ENCODE measurements around the gene ALB.

- TF ChIP-seq CTCF (IDR thresholded peaks at IDR 0.05) (no peak), POLR2A (IDR thresholded peaks at IDR 0.05; ENCODE audit: low read depth) (no peak), EP300 (IDR thresholded peaks at IDR 0.05) (no peak), POLR2AphosphoS5 (IDR thresholded peaks at IDR 0.05) (no peak)
These were observed 27.1 kb upstream of the ALB start for GRCh38 chr4:73376976-73377375.

All from esophagus muscularis mucosa (tissue), 4 donors.